ENCODE data around the gene ERGIC1.

DNA sequence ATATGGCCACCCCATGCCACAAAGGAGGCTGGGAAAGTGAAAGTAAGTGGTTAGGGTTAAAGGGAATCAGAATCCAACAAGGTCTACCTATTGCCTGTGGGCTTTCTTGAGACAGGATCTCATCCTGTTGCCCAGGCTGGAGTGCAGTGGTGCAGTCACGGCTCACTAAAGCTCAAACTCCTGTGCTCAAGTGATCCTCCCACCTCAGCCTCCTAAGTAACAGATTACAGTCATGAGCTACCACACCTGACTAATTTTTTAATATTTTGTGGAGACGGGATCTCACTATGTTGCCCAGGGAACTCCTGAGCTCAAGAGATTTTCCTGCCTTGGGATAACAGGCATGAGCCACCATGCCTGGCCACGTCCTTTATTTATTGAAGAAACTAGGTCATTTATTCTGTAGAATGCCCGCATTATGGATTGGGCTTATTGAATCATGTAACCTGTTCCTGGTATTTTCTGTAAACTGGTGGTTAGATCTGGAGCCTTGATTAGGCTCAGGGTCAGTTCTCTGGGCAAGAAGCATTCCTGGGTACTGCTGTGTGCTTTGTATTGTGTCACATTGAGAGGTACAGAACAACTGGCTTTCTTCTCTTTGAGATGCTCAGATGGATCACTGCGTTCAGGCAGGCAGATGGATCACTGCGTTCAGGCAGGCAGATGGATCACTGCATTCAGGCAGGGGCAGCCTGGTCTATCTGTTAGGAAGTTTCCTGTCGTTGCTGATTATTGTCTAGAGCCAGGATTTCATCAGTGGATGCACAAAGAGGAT is 41.6 kb downstream of the ERGIC1 start:
- TF ChIP-seq EZH2 (IDR thresholded peaks at IDR 0.05; ENCODE audit: insufficient read depth, low read length): no peak
- TF ChIP-seq, protein P1, sequence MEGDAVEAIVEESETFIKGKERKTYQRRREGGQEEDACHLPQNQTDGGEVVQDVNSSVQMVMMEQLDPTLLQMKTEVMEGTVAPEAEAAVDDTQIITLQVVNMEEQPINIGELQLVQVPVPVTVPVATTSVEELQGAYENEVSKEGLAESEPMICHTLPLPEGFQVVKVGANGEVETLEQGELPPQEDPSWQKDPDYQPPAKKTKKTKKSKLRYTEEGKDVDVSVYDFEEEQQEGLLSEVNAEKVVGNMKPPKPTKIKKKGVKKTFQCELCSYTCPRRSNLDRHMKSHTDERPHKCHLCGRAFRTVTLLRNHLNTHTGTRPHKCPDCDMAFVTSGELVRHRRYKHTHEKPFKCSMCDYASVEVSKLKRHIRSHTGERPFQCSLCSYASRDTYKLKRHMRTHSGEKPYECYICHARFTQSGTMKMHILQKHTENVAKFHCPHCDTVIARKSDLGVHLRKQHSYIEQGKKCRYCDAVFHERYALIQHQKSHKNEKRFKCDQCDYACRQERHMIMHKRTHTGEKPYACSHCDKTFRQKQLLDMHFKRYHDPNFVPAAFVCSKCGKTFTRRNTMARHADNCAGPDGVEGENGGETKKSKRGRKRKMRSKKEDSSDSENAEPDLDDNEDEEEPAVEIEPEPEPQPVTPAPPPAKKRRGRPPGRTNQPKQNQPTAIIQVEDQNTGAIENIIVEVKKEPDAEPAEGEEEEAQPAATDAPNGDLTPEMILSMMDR (IDR thresholded peaks at IDR 0.05; ENCODE audit: insufficient read depth, low read depth, low read length): no peak

All from astrocyte (in vitro differentiated cells and primary cell).